Prostate gland (tissue), 2 donors: ENCODE measurements around the gene ERVW-1. TPM values are rescaled to one million over a fixed set of nuclear protein-coding genes. Genes with fewer than 3 reads are reported as not detected.

ENCODE experiments used
- DNase-seq: peaks from one replicate; pipeline ENCODE4 v3.0.0-alpha.2; 2019; ENCODE audit warnings: low spot score
- H3K27ac ChIP-seq, 2 donors: fragments of 200-600 bp; sonication (generic); 2 replicates each; pipeline ENCODE4 v1.5.1; 2017 to 2019
- H3K27me3 ChIP-seq: fragments of 200-600 bp; sonication (generic); replicated peaks from 2 replicates; pipeline ENCODE4 v1.5.1; 2019; ENCODE audit not compliant: insufficient read depth
- H3K36me3 ChIP-seq, 2 donors: fragments of 200-600 bp; sonication (generic); 1 replicate in 1 of 2; 2 replicates in 1 of 2; pipeline versions ENCODE4 v1.5.1 to v1.8.1; 2017 to 2019
- H3K4me1 ChIP-seq: fragments of 200-600 bp; sonication (generic); replicated peaks from 2 replicates; pipeline ENCODE4 v1.5.1; 2019
- H3K4me3 ChIP-seq, 2 donors: fragments of 200-600 bp; sonication (generic); 2 replicates each; pipeline ENCODE4 v1.5.1; 2017 to 2019
- H3K9me3 ChIP-seq: fragments of 200-600 bp; sonication (generic); 2 replicates; pipeline ENCODE4 v1.5.1; 2017
- CTCF ChIP-seq, 4 experiments: fragments of 200-600 bp in 2 of 4; fragments of 450-650 bp in 2 of 4; sonication (generic) in 2 of 4; IDR thresholded peaks; 1 replicate in 3 of 4; 2 replicates in 1 of 4; pipeline ENCODE4 v1.5.1; 2016 to 2019; ENCODE audit warnings: antibody characterized with exemption in 4 of 4, mild to moderate bottlenecking in 2 of 4, moderate library complexity in 2 of 4
- POLR2A ChIP-seq: fragments of 450-650 bp; IDR thresholded peaks from one replicate; pipeline ENCODE4 v1.6.1; 2016; ENCODE audit warnings: antibody characterized with exemption, mild to moderate bottlenecking
- POLR2AphosphoS5 ChIP-seq: sonication (generic); formaldehyde crosslinking; IDR thresholded peaks from one replicate; pipeline ENCODE4 v1.6.1; 2017; ENCODE audit warnings: antibody characterized with exemption
- WGBS: methylation state at CpG from one replicate; pipeline ENCODE4 v1.1.5; 2018; 5-methylcytosine and 5-hydroxymethylcytosine counted together
- intact Hi-C: fragments of 100-400 bp; cut with DNase I; formaldehyde crosslinking; loops from one replicate; pipeline ENCODE4 v1.14.2; 2022
- total RNA-seq, 2 donors: library from RNA; depleted of rRNA; stranded (reverse); fragments of >200 nt; gene quantifications; one replicate each; pipeline ENCODE4 v1.1.0, GENCODE V29; 2016

ERVW-1 gene
- total RNA-seq, 2 donors from 2014 or later = 1.8 TPM; not detected in 1

DNA sequence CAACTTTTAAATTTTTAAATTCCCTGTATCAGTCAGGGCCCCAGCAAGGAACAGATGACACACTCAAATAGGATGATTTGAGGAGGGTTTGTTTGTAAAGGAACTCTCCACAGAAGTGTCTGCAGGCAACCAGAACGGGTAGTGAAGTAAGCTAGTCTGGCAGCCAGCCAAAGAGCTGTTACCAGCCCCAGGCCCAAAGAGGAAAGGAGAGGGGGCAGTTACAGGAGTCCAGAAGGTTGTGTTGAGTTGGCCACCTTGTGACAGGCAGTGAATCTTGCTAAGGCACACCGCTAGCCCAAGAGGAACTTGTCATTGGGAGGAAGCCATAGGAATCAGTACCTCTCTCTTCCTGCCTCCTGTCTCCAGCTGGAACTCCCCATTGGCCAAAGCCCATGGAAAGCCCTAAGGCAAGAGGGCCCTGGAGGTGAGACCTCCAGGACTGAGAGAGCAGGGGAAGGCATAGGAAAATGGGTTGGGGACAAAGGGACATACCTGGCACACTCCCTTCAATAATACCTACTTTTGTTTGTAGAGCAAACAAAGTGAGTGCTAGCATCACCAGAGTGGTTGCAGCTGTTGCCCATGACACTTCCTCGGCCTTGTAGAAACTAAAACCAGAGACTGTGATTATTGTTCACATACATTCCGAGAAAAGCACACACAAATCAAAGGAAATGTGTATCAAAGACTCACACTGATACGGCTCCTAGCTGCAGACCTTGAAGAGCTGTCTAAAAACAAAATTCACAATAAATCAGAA is 55.9 kb downstream of the ERVW-1 start:
- H3K4me3 ChIP-seq = no peak overlapping the region
- 36% methylated on average over 5 of the region's 5 CpGs for WGBS
- intact Hi-C loops = no loop called here
- no peak for DNase-seq
- no peaks in the 10 kb centered on the region for H3K36me3 ChIP-seq
- H3K9me3 ChIP-seq = no peaks in the 10 kb centered on the region
- no peaks in the 10 kb centered on the region for H3K4me1 ChIP-seq
- no peak overlapping the region for H3K27ac ChIP-seq
- TF ChIP-seq POLR2A (no peak), CTCF (IDR thresholded peaks at IDR 0.05) (no peak), POLR2AphosphoS5 (no peak)
- H3K27me3 ChIP-seq = no peaks in the 10 kb centered on the region

Other genes with a start within 250 kb of the ERVW-1 start
- gene KRIT1, start 232.0 kb downstream of the ERVW-1 start, total RNA-seq = 10 to 100 TPM; 53.4 to 98.4 TPM
- gene ANKIB1, start 232.0 kb downstream of the ERVW-1 start, total RNA-seq = 10 to 100 TPM; 20.1 to 47.9 TPM
- gene GATAD1, start 30.5 kb downstream of the ERVW-1 start, total RNA-seq = 10 to 100 TPM; 26.9 to 56.3 TPM
- 10 to 100 TPM; 17.3 to 23.0 TPM for gene PEX1, start 50.6 kb upstream of the ERVW-1 start, total RNA-seq
- 10 to 100 TPM in 1 of 2 donors, 1 to 10 TPM in 1; 8.5 to 13.7 TPM for gene RBM48, start 50.8 kb upstream of the ERVW-1 start, total RNA-seq
- gene FAM133B, start 112.4 kb upstream of the ERVW-1 start, total RNA-seq = 10 to 100 TPM; 14.4 to 20.8 TPM